ENCODE measurements around the gene C1QTNF8.

The C1QTNF8 gene

DNA sequence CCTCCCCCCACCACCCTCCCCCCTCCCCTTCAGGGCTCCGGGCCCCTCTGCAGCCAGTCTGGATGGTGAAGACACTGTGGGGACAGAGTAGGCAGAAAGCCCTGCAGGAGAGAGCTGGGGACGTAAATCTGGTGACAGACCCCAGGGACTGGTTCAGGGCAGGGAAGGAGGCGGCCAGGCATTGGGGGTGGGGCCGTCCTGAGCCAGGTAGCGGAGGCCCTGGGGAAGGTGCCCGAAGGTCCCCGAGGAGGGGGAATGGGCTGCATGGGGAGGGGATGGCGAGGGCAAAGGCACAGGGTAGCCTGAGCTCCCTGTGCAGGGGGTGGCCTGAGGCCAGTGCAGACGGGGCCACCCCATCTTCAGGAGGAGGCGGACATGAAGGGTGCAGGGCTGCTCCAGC lies 30.5 kb upstream of the C1QTNF8 start:
- no peak for DNase-seq

DNA sequence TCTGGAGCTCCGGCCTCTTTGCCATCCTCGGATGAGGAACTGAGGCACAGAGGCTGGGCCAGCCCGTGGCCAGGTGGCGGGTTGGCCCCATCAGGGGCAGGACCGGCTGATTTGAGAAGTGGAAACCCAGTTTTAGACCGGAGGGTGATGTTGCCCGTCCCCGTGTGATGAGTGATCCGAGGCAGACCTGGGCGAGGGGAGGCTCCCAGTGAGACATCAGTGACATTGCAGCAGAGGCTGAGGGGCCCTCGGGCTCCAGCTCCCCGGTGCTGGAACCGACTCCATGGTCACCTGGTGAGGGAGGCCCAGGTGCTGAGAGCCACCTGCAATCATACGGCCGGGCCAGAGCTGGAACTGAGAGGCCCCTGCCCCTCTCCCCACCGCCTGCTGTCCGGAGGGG lies 30.0 kb upstream of the C1QTNF8 start:
- no peak for DNase-seq

DNA sequence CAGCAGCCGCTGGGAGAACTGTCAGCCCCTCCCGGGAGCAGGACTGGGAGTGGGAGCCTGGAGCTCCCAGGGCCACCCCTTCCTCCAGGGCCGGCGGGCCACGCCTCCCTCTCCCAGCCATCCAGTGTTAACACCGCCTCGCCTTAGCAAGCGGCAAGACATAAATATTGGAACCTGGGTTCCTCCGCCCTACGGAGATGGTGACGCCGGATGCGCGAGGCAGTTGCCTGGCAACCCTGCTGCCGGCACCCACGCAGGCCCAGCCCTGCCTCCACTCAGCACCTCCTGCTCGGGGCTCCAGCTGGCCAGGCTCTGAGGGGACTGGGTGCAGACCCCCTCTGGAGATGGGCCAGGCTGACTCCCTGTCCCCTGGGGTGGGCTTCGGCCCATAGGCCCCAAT lies 29.4 kb upstream of the C1QTNF8 start:
- peak in 1 of 2 donors; percentile 29 for DNase-seq

DNA sequence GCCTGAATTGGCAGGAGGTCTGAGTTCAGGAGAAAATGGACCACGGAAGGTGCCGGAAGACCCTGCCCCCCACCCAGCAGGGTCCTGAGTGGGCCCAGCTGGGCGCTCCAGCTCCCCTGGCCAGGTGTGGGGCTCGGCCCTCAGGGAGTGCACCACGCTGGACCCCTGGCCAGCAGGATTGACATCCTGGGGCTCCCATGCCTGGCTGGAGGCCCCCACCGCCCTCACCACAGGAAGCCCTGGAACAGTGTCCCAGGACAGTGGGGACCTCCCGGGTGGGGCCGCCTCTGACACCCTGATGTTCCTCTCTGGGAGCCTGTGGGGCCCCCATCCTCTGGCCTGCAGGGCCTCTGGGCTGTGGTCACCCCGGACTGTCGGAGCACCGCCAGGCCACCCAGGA lies 28.8 kb upstream of the C1QTNF8 start:
- DNase-seq = no peak

DNA sequence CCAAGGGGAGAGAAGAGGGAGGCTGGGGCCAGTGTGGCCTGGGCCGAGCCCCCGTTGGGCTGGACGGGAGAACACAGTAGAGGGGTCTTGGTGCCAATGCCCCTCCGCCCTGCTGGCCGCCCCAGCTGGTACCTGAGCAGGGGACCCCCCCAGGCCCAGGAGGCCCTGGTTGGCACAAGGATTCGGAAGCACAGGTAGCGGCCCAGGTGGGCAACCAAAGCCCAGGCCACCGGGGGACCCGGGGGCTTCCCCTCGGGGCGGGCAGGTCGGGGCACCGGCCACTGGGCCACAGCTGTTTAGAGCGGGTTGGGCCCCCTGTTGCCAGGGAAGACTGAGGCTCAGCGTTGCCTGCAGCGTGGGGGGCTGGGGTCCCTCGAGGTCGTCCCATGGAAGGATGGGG lies 28.2 kb upstream of the C1QTNF8 start:
- DNase-seq = no peak

DNA sequence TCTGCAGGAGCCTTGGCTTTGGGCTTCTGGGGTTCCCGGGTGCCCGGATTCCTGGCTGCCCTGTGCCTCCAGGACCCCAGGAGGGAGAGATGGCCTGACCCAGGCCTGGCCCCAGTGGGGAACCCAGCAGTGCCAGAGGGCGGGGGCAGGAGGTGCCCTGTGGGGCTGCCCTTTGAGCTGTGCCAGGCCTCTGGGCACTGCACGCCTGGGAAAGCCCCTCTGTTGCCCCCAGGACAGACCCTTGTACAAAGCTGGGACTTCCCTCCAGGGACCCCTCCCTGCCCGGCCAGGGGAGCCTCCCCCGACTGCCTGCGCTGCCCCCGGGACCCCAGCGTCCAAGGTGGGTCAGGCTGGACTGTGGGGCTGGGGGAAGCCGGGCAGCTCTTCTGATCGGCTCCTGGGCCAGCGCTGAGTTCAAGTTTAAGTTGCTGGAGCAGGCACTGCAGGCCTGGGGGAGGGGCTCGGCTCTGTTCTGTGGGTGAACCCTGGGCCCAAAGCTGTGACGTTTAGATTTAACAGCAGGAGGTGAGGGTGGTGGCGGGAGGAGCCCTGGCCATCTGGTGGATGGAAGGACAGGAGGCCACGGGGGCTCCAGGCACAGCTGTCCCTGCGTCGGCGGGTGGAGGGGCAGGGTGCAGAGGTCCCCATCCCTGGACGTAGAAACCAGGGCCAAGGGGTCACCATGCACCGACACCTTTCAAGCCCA lies 27.6 kb upstream of the C1QTNF8 start:
- DNase-seq = no peak

DNA sequence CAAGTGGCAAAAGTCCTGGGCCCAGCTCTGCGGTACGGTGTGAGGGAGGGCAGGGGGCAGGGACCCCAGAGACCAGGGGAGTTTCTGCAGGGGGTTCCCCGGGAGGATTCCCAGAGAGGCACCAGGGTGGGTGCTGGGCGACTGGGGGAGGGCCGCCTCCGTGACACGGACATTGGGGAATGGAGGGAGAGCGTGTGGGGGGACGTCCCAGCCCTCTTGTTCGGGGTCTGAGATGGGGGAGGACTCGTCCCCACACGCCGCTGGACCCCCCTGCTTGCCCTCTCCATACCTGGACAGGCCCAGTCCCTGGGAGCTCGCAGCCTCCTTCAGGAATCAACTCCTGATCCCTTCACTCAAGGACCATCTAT lies 26.3 kb upstream of the C1QTNF8 start:
- DNase-seq = no peak

DNA sequence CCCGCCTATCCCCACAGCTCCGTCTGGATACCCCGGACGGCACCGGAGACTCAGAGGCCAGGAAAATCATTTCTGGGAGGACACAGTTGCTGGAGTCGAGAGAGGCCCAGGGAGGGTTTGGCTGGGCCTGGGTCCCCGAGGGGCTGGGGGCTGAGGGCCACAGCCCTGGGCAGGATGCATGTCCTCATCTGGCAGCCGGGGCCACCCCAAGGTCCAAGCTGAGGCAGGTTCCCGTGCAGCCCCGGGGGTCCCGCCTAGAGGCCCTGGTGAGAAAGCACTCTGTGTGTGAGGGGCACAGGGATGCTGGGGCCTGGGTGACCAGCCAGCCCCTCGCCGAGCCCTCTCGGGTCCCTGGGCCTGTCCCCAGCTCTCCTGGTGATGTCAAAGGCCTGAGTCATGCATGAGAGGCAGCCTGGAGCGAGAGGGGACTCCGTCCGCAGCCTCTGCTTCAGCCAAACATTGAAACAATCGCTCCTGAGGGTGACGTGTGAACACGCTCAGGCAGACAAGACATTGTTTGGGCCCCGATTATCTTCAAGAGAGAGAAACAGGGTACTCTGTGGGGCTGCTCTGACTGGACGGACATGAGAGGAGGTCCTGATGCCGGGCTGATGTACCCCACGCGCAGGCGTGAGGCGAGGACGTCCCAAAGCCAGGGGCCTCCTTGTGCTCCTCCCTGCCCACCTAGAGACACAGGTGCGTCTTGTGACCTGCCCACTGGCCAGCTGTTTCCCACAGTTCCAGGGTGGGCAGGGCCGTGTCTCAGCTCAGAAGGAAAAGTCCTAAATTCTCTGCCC lies 25.8 kb upstream of the C1QTNF8 start:
- no peak for DNase-seq

DNA sequence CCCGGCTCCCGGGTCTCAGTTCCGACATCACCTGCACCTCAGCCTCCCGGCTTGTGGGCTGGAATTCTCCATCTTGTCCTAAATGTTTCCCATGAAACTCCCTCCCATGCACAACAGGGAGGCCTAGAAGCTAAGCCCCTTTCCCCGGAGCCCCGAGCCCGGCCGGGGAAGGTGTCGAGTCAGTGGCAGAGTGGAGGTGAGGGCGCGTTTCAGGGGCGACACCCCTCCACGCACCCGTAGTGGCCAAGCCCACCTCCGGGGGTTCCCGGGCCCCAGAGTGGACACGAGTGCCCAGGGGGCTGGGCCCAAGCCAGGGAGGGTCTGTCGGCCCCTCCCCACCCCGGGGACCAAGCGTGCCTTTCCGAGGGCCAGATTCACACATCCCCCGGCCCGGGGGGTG lies 25.0 kb upstream of the C1QTNF8 start:
- no peak for DNase-seq

DNA sequence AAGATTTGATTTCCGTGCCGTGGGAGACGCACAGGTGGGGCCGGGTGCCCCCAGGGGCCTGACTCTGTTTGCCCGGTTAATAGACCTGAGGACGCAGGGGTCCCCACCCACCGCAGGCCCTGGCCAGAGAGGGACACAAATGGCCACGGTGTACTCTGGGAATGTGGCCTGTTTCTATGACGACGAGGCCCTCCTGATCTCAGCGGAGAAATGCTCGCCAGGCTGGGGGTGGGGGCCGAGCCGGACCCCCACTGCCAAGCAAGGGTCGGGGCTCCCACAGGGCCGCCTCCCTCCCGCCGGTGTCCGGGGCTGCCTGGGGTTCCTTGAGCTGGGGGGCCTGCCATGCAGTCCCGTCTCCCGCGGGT lies 24.5 kb upstream of the C1QTNF8 start:
- DNase-seq = no peak

DNA sequence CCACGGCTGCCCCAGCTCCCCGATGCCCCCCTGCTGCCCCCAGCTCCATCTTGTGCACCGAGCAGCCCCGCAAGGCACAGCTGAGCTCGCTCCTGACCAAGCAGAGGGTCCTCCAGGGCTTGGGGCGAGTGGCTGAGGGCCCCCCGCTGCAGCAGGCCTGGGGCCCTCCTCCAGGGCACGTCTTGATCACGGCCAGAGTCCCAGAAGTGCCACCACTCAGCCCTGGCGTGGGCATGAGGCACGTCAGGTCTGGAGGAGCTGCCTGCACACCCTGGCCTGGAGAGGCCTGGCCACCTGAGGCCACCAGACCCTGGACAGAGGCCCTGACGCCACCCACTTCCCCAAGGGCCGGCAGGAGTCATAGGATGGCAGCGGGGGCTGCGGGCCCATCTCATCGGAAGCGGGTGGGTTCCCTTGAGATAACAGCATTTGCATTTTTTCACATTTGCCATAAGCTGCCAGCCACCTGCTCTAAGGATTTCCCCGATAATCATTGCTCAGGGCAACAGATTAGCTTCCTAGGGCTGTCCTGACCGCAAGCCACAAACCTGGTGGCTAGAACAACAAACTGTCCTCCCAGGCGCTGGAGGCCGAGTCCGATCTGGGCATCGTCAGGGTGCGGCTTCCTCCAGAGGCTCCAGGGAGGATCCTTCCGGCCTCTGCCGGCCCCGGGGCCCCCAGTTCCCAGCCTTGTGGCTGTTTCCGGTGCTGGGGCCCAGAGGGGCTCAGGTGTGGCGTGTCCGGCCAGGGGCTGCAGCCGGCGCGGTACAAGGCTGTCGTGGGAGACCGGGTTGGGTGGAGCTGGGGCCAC lies 23.9 kb upstream of the C1QTNF8 start:
- no peak for DNase-seq

DNA sequence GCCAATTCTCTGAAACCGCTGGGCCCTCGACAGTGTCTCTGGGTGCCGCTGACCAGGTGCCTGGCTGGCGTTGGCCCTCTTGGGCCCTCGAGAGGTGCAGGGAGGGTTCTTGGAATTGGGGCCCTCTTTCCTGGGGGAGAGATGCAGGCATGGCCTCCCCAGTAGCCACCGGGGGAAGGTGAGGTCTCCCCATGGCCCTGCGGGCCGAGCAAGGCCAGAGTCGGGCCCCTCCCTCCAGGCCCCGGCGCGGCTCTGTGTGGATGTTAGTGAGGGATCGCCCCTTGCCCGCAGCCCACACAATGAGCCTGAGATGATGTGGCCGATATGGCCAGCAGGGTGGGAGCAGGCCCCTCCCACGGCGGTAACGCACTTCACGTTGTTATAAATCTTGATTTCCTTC lies 23.1 kb upstream of the C1QTNF8 start:
- DNase-seq = no peak

DNA sequence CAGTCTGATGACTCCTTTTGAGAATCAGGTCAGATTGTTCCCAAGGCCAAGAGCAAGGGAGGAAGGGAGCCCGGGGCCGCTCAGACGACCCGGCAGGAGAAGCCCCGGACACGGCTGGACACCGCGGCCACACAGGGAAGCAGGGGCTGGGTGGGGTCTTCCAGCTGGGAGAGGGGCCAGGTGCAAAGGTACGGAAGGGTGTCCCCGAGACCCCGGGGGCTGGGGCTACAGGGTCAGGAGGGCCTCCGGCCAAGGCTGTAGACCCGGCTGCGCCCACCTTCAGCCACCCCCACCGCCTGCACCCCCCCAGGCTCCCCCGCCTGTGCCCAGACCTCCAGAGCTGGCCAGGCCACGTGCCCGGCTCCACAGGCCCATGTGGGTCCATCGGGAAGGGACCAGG lies 21.9 kb upstream of the C1QTNF8 start:
- no peak for DNase-seq

DNA sequence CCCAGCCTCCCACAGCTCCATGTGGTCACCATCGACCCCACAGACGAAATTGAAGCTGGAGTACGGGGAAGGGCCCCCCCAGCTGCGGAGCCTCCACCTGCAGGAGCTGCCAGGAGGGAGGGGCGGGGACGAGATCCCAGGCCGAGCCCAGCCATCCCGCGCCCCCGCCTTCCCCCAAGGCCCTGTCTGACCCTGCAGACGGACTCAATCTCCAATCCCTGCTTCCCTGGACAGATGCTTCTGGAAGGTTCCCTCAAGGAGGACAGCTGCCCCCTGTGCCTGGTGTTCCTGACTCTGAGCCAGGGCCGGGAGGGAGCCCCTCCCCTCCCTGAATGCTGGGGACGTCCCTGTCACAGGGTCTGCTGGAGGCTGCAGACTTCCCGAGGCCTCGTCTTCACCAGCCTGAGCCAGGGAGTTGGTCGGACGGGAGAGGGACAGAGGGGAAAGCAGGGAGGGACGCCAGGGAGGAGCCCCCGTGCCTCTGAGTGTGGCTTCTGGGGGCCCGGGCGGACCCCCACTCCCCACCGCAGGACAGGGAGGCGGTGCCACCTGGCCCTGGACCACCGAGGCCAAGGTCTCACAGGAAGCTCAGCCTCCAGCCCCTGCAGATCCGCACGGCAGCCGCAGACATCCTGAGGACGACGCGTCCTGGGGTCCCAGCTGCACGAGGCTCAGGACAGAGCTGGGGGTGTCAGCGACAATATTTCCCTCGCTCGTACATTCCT lies 21.3 kb upstream of the C1QTNF8 start:
- DNase-seq = no peak

DNA sequence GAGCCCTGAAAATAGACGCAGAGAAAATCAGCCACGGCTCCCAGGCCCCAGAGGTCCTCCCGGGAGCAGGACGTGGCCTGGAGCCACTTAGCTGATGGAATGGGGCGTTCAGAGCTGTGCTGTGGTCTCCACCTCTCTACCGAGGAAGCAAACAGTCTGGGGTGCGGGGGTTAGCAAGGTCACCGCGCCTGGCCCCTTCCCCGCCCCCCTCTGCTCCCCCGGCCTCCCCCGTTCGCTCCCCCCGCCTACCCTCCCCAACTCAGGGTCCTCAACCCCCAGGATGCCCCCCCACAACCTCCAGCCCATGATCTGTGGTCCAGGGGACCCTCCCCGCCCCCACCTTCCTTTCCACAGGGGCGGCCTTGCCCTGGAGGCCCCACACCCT lies 20.6 kb upstream of the C1QTNF8 start:
- no peak for DNase-seq

DNA sequence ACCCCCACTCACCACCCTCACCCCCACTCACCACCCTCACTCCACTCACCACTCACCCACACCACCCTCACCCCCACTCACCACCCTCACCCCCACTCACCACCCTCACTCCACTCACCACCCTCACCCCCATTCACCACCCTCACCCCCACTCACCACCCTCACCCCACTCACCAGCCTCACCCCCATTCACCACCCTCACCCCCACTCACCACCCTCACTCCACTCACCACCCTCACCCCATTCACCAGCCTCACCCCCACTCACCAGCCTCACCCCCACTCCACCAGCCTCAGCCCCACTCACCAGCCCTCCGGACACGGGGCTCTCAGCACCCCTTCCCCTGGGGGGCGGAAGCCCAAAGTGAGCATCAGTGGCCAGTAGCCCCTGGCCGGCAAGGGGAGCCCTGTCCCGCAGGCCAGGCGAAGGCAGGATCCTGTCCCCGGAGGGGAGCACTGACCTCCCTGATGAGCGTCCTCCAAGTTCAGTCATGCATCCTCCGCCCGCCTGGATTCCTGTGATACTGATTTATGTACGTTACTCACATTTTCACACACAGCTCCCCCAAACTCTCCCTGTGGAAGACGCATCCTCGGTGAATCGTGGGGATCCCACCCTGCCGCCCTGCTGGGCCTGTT lies 18.0 kb upstream of the C1QTNF8 start:
- no peak for DNase-seq

DNA sequence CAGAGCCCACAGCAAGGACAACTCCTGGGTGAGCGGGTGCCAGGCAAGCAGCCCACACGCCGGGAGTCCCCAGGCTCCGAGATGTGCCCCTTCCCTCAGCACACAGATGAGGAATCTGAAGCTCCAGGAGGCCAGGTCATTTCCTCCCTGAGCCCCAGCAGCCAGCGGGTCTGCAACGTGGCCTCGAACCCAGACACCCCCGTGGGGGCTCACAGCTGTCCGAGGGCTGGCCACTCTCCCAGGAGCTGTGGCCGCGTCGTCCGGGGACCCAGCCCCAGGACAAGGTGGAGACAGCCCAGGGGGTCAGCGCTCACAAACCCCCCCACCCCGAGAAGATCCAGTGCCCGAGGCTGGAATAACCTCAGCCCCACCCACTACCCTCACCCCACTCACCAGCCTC lies 17.4 kb upstream of the C1QTNF8 start:
- no peak for DNase-seq

DNA sequence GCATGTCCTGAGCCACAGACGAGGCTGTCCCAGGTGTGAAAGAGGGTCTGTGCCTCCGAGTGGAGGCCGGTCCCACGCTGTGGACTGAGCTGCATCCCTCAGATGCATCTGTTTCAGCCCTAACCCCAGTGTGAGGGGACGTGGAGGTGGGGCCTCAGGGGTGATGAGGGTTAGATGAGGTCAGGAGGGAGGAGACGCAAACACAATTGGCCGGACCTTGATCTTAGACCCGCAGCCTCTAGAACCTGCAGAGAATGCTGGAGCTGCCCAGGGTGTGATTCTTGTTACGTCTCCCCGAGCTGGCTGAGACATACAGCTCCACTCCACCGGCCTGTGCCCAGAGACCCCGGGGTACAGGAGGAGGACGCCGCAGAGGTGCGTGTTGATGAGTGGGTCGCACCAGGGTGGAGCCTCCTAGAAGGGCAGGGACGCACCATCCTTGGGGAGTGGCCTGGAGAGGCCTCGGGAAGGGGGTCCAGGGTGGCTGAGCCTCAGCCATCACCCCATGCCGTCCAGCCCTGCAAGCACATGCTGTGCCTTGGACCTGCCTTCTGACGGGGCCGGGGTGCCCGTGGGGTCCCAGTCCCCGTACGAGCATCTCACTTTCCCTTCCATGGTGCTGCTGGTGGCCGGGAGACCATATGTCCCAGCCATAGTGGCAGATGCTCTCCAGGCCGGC lies 16.6 kb upstream of the C1QTNF8 start:
- no peak for DNase-seq

DNA sequence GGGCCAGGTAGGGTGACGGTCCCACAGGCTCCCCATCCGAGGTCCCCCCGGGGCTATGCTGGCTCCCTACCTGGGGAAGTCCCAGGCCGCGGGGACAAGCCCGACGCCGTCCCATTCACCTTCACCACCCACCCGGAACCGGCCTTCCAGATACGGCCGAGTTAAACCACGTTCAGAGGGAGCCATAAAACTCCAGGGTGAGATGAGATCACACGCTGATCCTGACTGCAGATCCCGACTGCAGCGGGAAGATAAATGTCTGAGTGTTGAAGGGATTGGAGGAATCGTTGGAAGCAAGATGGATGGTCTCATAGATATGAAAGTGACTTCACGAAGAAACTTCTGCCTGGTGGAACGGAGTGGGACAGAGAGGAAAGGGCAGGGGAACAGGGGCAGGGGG lies 13.6 kb upstream of the C1QTNF8 start:
- no peak for DNase-seq

DNA sequence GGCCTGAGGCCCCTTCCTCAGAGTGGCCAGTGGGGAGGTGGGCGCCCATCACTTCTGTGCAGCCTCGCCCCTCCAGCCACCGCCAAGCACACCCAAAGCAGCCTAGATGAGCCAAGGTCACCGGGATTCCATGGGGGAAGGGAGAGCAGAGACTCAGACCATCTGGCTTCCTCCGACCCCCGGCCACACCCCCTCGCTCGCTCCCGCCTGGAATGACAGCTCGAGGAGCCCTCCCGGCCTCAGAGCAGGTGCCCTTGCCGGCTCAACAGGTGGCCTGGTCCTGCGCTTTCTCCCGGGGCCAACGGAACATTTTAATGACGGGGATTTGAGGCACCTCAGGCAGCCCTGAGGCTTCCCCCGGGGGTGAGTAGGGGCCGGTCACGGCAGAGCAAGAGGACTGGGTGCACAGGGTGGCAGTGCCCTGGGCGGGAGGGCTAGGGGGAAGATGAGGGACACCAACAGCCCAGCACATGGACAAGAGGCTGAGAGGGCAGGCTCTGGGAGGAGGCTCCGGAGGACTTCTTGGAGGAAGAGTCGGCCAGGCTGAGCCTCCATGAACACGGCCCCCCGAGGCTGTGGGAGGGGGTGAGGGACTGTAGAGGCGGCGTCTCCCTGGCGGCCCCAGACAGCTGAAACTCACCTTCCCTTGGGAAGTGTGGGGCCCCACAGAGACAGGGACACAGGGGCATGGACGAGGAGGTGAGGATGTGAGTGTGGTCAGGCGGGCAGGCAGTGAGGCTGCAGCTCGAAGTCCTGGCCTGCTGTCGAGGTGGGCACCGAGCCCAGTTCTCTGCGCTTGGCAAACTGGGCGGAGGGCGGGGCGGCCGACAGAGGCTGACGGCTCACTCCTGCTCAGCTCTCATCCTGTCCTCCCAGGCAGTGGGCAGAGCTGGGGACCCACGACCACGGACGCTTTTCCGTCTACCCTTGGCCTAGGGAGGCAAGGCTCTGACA lies 12.5 kb upstream of the C1QTNF8 start:
- no peak for DNase-seq

DNA sequence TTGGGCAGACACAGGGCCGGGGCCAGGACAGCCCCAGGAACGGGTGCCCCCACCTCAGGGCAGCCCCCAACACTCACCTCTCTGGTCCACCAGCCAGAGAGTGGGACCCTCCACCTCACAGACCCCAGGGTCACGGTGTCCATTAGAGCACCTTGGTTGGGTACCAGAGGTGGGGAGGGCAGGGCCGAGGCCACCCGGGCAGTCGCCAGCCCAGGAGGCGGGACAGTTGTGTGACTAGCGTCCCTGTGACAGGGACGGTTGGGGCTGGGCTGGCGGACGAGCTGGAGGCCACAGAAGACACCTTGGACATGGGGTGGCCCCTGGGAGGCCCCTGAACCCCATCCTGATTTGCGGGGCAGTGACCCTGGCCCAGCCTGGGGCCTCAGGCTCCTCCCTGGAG lies 11.7 kb upstream of the C1QTNF8 start:
- no peak for DNase-seq
